K562 (cell line): ENCODE measurements around the gene PHLDA3. TPM values are rescaled to one million over a fixed set of nuclear protein-coding genes. Genes with fewer than 3 reads are reported as not detected.

Experiments used
- ADNP ChIP-seq: fragments of 200-800 bp; sonication (Bioruptor generic); IDR thresholded peaks from 2 replicates; pipeline ENCODE4 v1.6.1; 2016; ENCODE audit warnings: missing genetic modification characterization, missing compliant biosample characterization
- BRCA1 ChIP-seq, 2 experiments: fragments of 450-650 bp in 1 of 2; sonication (generic) in 1 of 2; formaldehyde crosslinking in 1 of 2; IDR thresholded peaks; 2 replicates each; pipeline versions ENCODE4 v1.5.0 to v1.6.1; 2017 to 2020; ENCODE audit warnings: mild to moderate bottlenecking in 1 of 2, missing genetic modification reagents in 1 of 2
- CBFA2T3 ChIP-seq: fragments of 450-650 bp; IDR thresholded peaks from 2 replicates; pipeline ENCODE4 v1.6.1; 2017
- CHD2 ChIP-seq: IDR thresholded peaks from 2 replicates; pipeline ENCODE4 v1.6.1; 2011; ENCODE audit warnings: low read depth, low read length
- DEAF1 ChIP-seq: fragments of 450-650 bp; formaldehyde crosslinking; IDR thresholded peaks from 2 replicates; pipeline ENCODE4 v1.4.0; 2020; ENCODE audit warnings: mild to moderate bottlenecking, moderate library complexity
- GTF2F1 ChIP-seq: IDR thresholded peaks from 2 replicates; pipeline ENCODE4 v1.6.1; 2011; ENCODE audit warnings: low read depth, low read length, improper control_type of control experiment
- IRF1 ChIP-seq: sonication (generic); formaldehyde crosslinking; IDR thresholded peaks from 2 replicates; pipeline ENCODE4 v1.8.0; 2022; ENCODE audit warnings: missing genetic modification reagents, mild to moderate bottlenecking, borderline replicate concordance
- MEIS2 ChIP-seq: fragments of 450-650 bp; IDR thresholded peaks from 2 replicates; pipeline ENCODE4 v1.6.1; 2014; ENCODE audit warnings: mild to moderate bottlenecking; ENCODE audit not compliant: partially characterized antibody
- MTA3 ChIP-seq: fragments of 450-650 bp; formaldehyde crosslinking; IDR thresholded peaks from 2 replicates; pipeline ENCODE4 v1.6.1; 2017; ENCODE audit warnings: mild to moderate bottlenecking, borderline replicate concordance
- NFIC ChIP-seq: fragments of 450-650 bp; IDR thresholded peaks from 2 replicates; pipeline ENCODE4 v1.6.1; 2017; ENCODE audit warnings: mild to moderate bottlenecking, inconsistent platforms
- NFIX ChIP-seq: fragments of 250-450 bp; sonication (Bioruptor Pico); IDR thresholded peaks from 2 replicates; pipeline ENCODE4 v1.4.0; 2020; ENCODE audit warnings: low read depth, mild to moderate bottlenecking, moderate library complexity
- NFXL1 ChIP-seq: fragments of 450-650 bp; formaldehyde crosslinking; IDR thresholded peaks from 2 replicates; pipeline ENCODE4 v1.4.0; 2021; ENCODE audit warnings: mild to moderate bottlenecking
- PML ChIP-seq: IDR thresholded peaks from 2 replicates; pipeline ENCODE4 v1.6.1; 2012; ENCODE audit warnings: low read length, inconsistent platforms
- SIX5 ChIP-seq, 2 experiments: IDR thresholded peaks; 2 replicates each; pipeline ENCODE4 v1.6.1; 2011; ENCODE audit warnings: low read length in 2 of 2, borderline replicate concordance in 1 of 2, low read depth in 1 of 2, mild to moderate bottlenecking in 1 of 2, moderate library complexity in 1 of 2; ENCODE audit not compliant: insufficient read depth in 1 of 2
- THRB ChIP-seq: fragments of 450-650 bp; formaldehyde crosslinking; conservative IDR thresholded peaks from 2 replicates; pipeline ENCODE4 v1.4.0; 2022; ENCODE audit warnings: mild to moderate bottlenecking, missing genetic modification characterization
- ZBTB8A ChIP-seq: fragments of 450-650 bp; IDR thresholded peaks from 2 replicates; pipeline ENCODE4 v1.6.1; 2018; ENCODE audit warnings: mild to moderate bottlenecking, moderate library complexity; ENCODE audit not compliant: partially characterized antibody
- ZNF134 ChIP-seq: fragments of 250-450 bp; sonication (Bioruptor Pico); conservative IDR thresholded peaks from 2 replicates; pipeline ENCODE4 v1.4.0; 2020
- ZNF609 ChIP-seq: sonication (generic); formaldehyde crosslinking; IDR thresholded peaks from 2 replicates; pipeline ENCODE4 v1.8.1; 2023; ENCODE audit warnings: missing genetic modification reagents, mild to moderate bottlenecking, borderline replicate concordance
- ZNF76 ChIP-seq: fragments of 250-450 bp; sonication (Bioruptor Pico); IDR thresholded peaks from 2 replicates; pipeline ENCODE4 v1.4.0; 2020; ENCODE audit warnings: mild to moderate bottlenecking, moderate library complexity, borderline replicate concordance
- polyA plus RNA-seq, 8 experiments: library from polyadenylated mRNA; depleted of rRNA in 4 of 8; stranded (reverse) in 5 of 8; unstranded in 3 of 8; fragments of >200 nt; fragmentation: Nextera tagmentation in 2 of 8; fragmentation: Illumina TruSeq in 1 of 8; extraction: Ambion mirVana in 2 of 8; extraction: Trizol in 1 of 8; gene quantifications; 2 replicates each; pipeline versions ENCODE4 v1.2.1 to v1.2.3, GENCODE V29; 2011 to 2014; ENCODE audit warnings: inconsistent platforms in 1 of 8, missing spikeins in 1 of 8
- total RNA-seq, 7 experiments: library from RNA; depleted of rRNA in 6 of 7; stranded (reverse); fragments of >200 nt in 6 of 7; fragmentation: Illumina TruSeq in 2 of 7; extraction: Trizol in 2 of 7; gene quantifications; 2 replicates each; pipeline versions ENCODE4 v1.2.1 to v1.2.3, GENCODE V29; 2011 to 2021; ENCODE audit warnings: low replicate concordance in 1 of 7

The PHLDA3 gene
- total and polyA plus RNA-seq, 9 of the 15 experiments (the other 6 are each of a cell fraction or from before 2014, with no cell fraction given) = 0.11 to 0.27 TPM; not detected in 7

GRCh38 chr1:201481761-201482493 lies 12.9 kb upstream of the PHLDA3 start (continued):
- TF ChIP-seq ADNP (no peak), DEAF1 (CRISPR knock-in tag) (peak; percentile 95), NFIX (no peak), GTF2F1 (no peak), MTA3 (peak; percentile 75; the same call in 1 of the 2 replicates), ZNF76 (no peak), SIX5 (IDR thresholded peaks at IDR 0.05; ENCODE audit: borderline replicate concordance in 1 of 2, insufficient read depth in 1 of 2, low read depth in 1 of 2, low read length in 2 of 2) (no peak), BRCA1 (IDR thresholded peaks at IDR 0.05) (no peak), BRCA1 (CRISPR knock-in tag; IDR thresholded peaks at IDR 0.05) (no peak), NFIC (no peak), NFXL1 (no peak), THRB (no peak), PML (no peak), IRF1 (CRISPR knock-in tag) (no peak), CBFA2T3 (no peak), ZNF134 (CRISPR knock-in tag) (no peak), ZBTB8A (no peak), ZNF609 (CRISPR knock-in tag) (no peak), MEIS2 (no peak), CHD2 (no peak)
